Neural progenitor cell (in vitro differentiated cells): Measurements from ENCODE around the gene TRIM58. TPM values are rescaled to one million over a fixed set of nuclear protein-coding genes. Genes with fewer than 3 reads are reported as not detected.

ENCODE experiments used
- DNase-seq: peaks from one replicate; pipeline ENCODE4 v3.0.0-alpha.2; 2016; ENCODE audit warnings: low spot score
- H2AFZ ChIP-seq: fragments of 200-600 bp; sonication (generic); replicated peaks from 2 replicates; pipeline ENCODE4 v1.6.1; 2016; ENCODE audit warnings: antibody characterized with exemption
- H3F3A ChIP-seq: fragments of 200-600 bp; sonication (generic); 2 replicates; pipeline ENCODE4 v1.6.1; 2016; ENCODE audit warnings: antibody characterized with exemption, low read depth
- H3K27ac ChIP-seq: fragments of 200-600 bp; sonication (generic); 2 replicates; pipeline ENCODE4 v1.5.1; 2016; ENCODE audit warnings: mild to moderate bottlenecking
- H3K27me3 ChIP-seq: fragments of 200-600 bp; sonication (generic); 2 replicates; pipeline ENCODE4 v1.6.1; 2016; ENCODE audit warnings: mild to moderate bottlenecking, moderate library complexity
- H3K36me3 ChIP-seq: fragments of 200-600 bp; sonication (generic); 2 replicates; pipeline ENCODE4 v1.5.1; 2016
- H3K4me1 ChIP-seq: fragments of 200-600 bp; sonication (generic); 2 replicates; pipeline ENCODE4 v1.6.1; 2016; ENCODE audit warnings: mixed run types
- H3K4me2 ChIP-seq: fragments of 200-600 bp; sonication (generic); 2 replicates; pipeline ENCODE4 v1.6.1; 2016
- H3K4me3 ChIP-seq: fragments of 200-600 bp; sonication (generic); 2 replicates; pipeline ENCODE4 v1.5.1; 2016
- H3K79me2 ChIP-seq: fragments of 200-600 bp; sonication (generic); 2 replicates; pipeline ENCODE4 v1.6.1; 2016; ENCODE audit warnings: low read depth
- H3K9ac ChIP-seq: fragments of 200-600 bp; sonication (generic); 2 replicates; pipeline ENCODE4 v1.6.1; 2016
- H3K9me3 ChIP-seq: fragments of 200-600 bp; sonication (generic); 2 replicates; pipeline ENCODE4 v1.5.1; 2016; ENCODE audit warnings: low read depth
- H4K20me1 ChIP-seq: fragments of 200-600 bp; sonication (generic); 2 replicates; pipeline ENCODE4 v1.6.1; 2016; ENCODE audit warnings: low read depth
- H3K27ac Mint-ChIP-seq: 3 replicates; pipeline ENCODE4 v1.8.0; 2021; ENCODE audit warnings: mixed read lengths
- H3K27me3 Mint-ChIP-seq: 2 replicates; pipeline ENCODE4 v1.8.0; 2022; ENCODE audit warnings: low read depth, mild to moderate bottlenecking, inconsistent platforms, moderate library complexity, mixed read lengths; ENCODE audit not compliant: insufficient read depth
- H3K36me3 Mint-ChIP-seq: 3 replicates; pipeline ENCODE4 v1.8.0; 2021; ENCODE audit warnings: mixed read lengths
- H3K4me1 Mint-ChIP-seq: 3 replicates; pipeline ENCODE4 v1.8.0; 2021; ENCODE audit warnings: mixed read lengths
- H3K4me3 Mint-ChIP-seq: 3 replicates; pipeline ENCODE4 v1.8.0; 2021; ENCODE audit warnings: mild to moderate bottlenecking, moderate library complexity, mixed read lengths
- H3K9me3 Mint-ChIP-seq: 3 replicates; pipeline ENCODE4 v1.8.0; 2020; ENCODE audit warnings: mixed read lengths
- CTCF ChIP-seq: fragments of 200-600 bp; sonication (generic); IDR thresholded peaks from 2 replicates; pipeline ENCODE4 v1.5.1; 2017; ENCODE audit warnings: antibody characterized with exemption, mild to moderate bottlenecking
- EZH2 ChIP-seq: fragments of 200-600 bp; sonication (generic); IDR thresholded peaks from 2 replicates; pipeline ENCODE4 v1.6.1; 2017; ENCODE audit warnings: antibody characterized with exemption, mild to moderate bottlenecking, moderate library complexity
- EZH2phosphoT487 ChIP-seq: fragments of 200-600 bp; sonication (generic); IDR thresholded peaks from 2 replicates; pipeline ENCODE4 v1.6.1; 2017; ENCODE audit warnings: antibody characterized with exemption
- total RNA-seq: library from RNA; depleted of rRNA; stranded (reverse); fragments of >200 nt; gene quantifications from 2 replicates; pipeline ENCODE4 v1.2.3, GENCODE V29; 2015; ENCODE audit warnings: low replicate concordance

Gene TRIM58
- total RNA-seq, 1 donor from 2014 or later, result 0.26 TPM

GRCh38 chr1:247825362-247825761 lies 31.6 kb upstream of the TRIM58 start:
- peaks cover 20% of the 10 kb centered on the region for H3K9me3 ChIP-seq
- no peaks in the 10 kb centered on the region for H4K20me1 ChIP-seq
- H3K27ac Mint-ChIP-seq, result no peak overlapping the region
- no peaks in the 10 kb centered on the region for H3K4me1 ChIP-seq
- no peaks in the 10 kb centered on the region for H3K79me2 ChIP-seq
- no peak overlapping the region for H3K4me3 Mint-ChIP-seq
- no peak overlapping the region for H3K4me2 ChIP-seq
- TF ChIP-seq EZH2phosphoT487, result no peak
- no peak for TF ChIP-seq CTCF
- TF ChIP-seq EZH2, result no peak
- H3K4me3 ChIP-seq, result no peak overlapping the region
- H3K9ac ChIP-seq, result no peak overlapping the region
- peaks cover 2% of the 10 kb centered on the region for H3K27me3 Mint-ChIP-seq
- DNase-seq, result no peak
- H3K36me3 ChIP-seq, result no peaks in the 10 kb centered on the region
- H3K36me3 Mint-ChIP-seq, result no peaks in the 10 kb centered on the region
- H2AFZ ChIP-seq, result no peak overlapping the region
- H3K27me3 ChIP-seq, result no peaks in the 10 kb centered on the region
- no peaks in the 10 kb centered on the region for H3F3A ChIP-seq
- no peaks in the 10 kb centered on the region for H3K4me1 Mint-ChIP-seq
- H3K9me3 Mint-ChIP-seq, result no peaks in the 10 kb centered on the region
- no peak overlapping the region for H3K27ac ChIP-seq

- H3K4me3 ChIP-seq, result no peak overlapping the region
- H3K4me1 ChIP-seq, result no peaks in the 10 kb centered on the region
- Mint-ChIP-seq H3K27me3 (peaks cover 2% of the 10 kb centered on the region), H3K36me3 (no peaks in the 10 kb centered on the region), H3K9me3 (no peaks in the 10 kb centered on the region), H3K27ac (no peak overlapping the region), H3K4me3 (no peak overlapping the region), H3K4me1 (no peaks in the 10 kb centered on the region)
- no peak overlapping the region for H3K27ac ChIP-seq
- H3F3A ChIP-seq, result no peaks in the 10 kb centered on the region
- no peak overlapping the region for H3K4me2 ChIP-seq
- no peaks in the 10 kb centered on the region for H3K36me3 ChIP-seq
- H3K9ac ChIP-seq, result no peak overlapping the region
- no peaks in the 10 kb centered on the region for H4K20me1 ChIP-seq
- no peaks in the 10 kb centered on the region for H3K27me3 ChIP-seq
- H3K79me2 ChIP-seq, result no peaks in the 10 kb centered on the region
- TF ChIP-seq EZH2phosphoT487 (no peak), CTCF (no peak), EZH2 (no peak)
- DNase-seq, result no peak
- H2AFZ ChIP-seq, result no peak overlapping the region
- peaks cover 35% of the 10 kb centered on the region for H3K9me3 ChIP-seq
Measured at GRCh38 chr1:247829656-247830055, 27.3 kb upstream of the TRIM58 start.

- no peak overlapping the region for H3K9ac ChIP-seq
- H3K79me2 ChIP-seq, result no peaks in the 10 kb centered on the region
- no peak overlapping the region for H3K27ac Mint-ChIP-seq
- H3K27me3 Mint-ChIP-seq, result no peaks in the 10 kb centered on the region
- peaks cover 20% of the 10 kb centered on the region for H3K9me3 ChIP-seq
- H4K20me1 ChIP-seq, result no peaks in the 10 kb centered on the region
- H3K4me3 Mint-ChIP-seq, result no peak overlapping the region
- peaks cover 2% of the 10 kb centered on the region for H3K9me3 Mint-ChIP-seq
- no peaks in the 10 kb centered on the region for H3K4me1 ChIP-seq
- no peaks in the 10 kb centered on the region for H3K4me1 Mint-ChIP-seq
- no peaks in the 10 kb centered on the region for H3F3A ChIP-seq
- H3K36me3 Mint-ChIP-seq, result no peaks in the 10 kb centered on the region
- no peak for DNase-seq
- H2AFZ ChIP-seq, result no peak overlapping the region
- no peaks in the 10 kb centered on the region for H3K36me3 ChIP-seq
- no peak overlapping the region for H3K4me2 ChIP-seq
- TF ChIP-seq CTCF (no peak), EZH2phosphoT487 (no peak), EZH2 (no peak)
- H3K4me3 ChIP-seq, result no peak overlapping the region
- no peak overlapping the region for H3K27ac ChIP-seq
- H3K27me3 ChIP-seq, result no peaks in the 10 kb centered on the region
Measured at GRCh38 chr1:247833601-247834000, 23.4 kb upstream of the TRIM58 start.

- H3K9me3 ChIP-seq, result peaks cover 3% of the 10 kb centered on the region
- peaks cover 7% of the 10 kb centered on the region for H3K9me3 Mint-ChIP-seq
- H3K27me3 ChIP-seq, result no peaks in the 10 kb centered on the region
- H3K9ac ChIP-seq, result no peak overlapping the region
- no peak overlapping the region for H3K4me2 ChIP-seq
- no peak overlapping the region for H2AFZ ChIP-seq
- no peak for DNase-seq
- H3F3A ChIP-seq, result no peaks in the 10 kb centered on the region
- H3K36me3 Mint-ChIP-seq, result no peaks in the 10 kb centered on the region
- no peaks in the 10 kb centered on the region for H3K27me3 Mint-ChIP-seq
- H3K4me3 Mint-ChIP-seq, result no peak overlapping the region
- no peak overlapping the region for H3K27ac Mint-ChIP-seq
- H3K79me2 ChIP-seq, result no peaks in the 10 kb centered on the region
- no peaks in the 10 kb centered on the region for H3K36me3 ChIP-seq
- H3K4me1 Mint-ChIP-seq, result no peaks in the 10 kb centered on the region
- no peak overlapping the region for H3K4me3 ChIP-seq
- TF ChIP-seq EZH2phosphoT487 (no peak), CTCF (no peak), EZH2 (no peak)
- H4K20me1 ChIP-seq, result no peaks in the 10 kb centered on the region
- H3K4me1 ChIP-seq, result no peaks in the 10 kb centered on the region
- no peak overlapping the region for H3K27ac ChIP-seq
Measured at GRCh38 chr1:247840818-247841217, 16.2 kb upstream of the TRIM58 start.
